Stimulated activated naive CD4-positive, alpha-beta T cell treated with Interleukin-2 at 50 U/mL for 16 hours (primary cell): ENCODE data around the gene ZNF106.

Source experiments
- DNase-seq: peaks from one replicate; lab custom pipeline; 2025; lab: John Stamatoyannopoulos, UW

The ZNF106 gene

DNA sequence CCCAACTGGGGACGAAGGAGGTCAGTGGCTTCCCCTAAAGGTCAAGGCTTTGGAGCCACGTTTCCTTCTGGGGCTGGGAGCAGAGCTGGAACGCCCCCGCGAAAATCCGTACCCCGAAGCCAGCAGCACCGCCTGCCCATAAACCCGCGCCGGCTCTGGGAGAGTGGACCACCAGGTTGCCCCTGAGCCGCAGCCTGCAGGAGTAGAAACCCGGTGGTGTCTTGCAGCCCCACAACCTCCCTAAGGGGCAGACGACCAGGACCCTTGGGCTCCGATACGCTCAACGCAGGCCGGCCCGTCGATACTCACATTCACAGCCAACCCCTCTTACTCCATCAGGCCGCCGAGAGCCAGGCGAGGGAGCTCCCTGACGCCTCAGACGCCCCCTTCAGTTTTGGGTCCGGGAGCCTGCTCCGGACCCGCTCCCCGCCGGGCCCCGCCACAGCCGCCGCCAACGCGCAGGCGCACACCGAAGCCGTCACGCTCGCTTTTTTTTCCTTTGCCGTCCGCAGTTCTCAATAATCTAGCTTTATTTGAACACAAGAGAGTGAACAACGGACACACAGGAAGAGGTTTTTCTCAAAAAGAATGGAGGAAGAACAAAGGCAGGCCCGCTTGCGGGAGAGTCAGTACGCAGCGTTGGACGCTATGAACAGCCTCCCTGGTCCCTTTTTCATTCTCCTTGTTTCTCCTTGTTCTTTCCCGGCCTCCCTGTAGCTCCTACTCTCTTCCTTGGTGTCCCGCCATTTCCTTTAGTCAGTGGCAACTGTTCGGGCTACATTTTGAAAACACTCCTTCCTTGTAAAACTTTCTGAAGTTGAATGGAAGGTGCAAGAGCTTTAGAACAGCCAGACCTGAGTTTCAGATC, at the start of gene ZNF106:
Gene ZNF106, minus strand, starts transcription at position 471 of the 868 bp plus-strand sequence. CDS start 18,852 bp downstream, outside the sequence.
- peak; percentile 81 for DNase-seq

DNA sequence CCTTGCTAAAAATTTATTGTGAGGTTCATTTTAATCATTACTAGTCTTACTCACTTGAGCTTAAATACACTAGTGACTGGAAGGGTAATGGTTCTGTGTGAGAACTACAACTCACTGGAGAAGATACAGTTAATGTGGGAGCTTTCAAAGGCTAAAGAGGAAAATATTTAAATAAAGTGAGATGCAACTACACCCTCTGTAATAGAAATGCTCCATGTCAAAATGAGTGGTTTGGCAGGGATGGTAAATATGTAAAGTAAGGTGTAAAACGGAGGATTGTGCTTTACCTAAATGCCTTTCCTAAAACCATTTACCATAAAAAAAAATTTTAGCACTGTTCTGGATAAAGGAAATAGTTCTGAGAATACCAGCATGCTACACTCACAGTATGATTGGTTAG, 42.3 kb upstream of the ZNF106 start:
- DNase-seq, result no peak

DNA sequence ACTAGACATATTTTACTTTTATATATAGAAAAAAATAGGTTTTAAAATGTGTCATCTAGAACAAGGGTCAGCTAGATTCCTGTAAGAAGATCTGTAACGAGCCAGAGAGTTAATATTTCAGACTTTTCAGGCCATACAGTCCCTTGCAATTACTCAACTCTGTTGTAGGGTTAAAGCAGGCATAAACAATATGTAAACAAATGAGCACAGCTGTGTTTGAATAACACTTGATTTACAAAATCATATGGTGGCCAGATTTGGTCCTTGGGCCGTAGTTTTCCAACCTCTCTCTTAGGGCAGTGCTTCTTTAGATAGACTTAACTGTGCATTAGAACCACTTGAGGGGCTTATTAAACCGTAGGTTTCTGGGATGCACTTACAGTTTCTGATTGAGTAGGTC, 38.0 kb upstream of the ZNF106 start:
- no peak for DNase-seq

DNA sequence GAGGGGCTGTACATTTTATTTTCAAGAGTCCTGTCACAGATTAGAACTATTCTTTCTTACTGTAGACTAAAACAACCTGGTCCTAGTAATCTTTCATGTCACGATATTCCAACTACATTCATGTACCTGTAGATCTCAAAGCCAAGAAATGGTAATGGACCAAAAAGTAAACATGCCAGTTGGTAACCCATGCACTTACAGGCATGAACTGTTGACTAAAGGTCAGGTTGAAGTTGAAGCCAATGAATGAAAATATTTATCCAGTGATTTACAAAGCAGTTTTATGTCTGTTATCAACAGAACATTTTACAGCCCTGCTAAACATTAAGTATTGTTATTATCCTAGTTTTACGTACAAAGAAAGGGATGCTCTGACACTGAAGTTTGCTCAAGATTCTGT, 32.4 kb upstream of the ZNF106 start:
- DNase-seq, result no peak

- no peak for DNase-seq
Measured at GRCh38 chr15:42511007-42511391, 20.1 kb upstream of the ZNF106 start.

DNA sequence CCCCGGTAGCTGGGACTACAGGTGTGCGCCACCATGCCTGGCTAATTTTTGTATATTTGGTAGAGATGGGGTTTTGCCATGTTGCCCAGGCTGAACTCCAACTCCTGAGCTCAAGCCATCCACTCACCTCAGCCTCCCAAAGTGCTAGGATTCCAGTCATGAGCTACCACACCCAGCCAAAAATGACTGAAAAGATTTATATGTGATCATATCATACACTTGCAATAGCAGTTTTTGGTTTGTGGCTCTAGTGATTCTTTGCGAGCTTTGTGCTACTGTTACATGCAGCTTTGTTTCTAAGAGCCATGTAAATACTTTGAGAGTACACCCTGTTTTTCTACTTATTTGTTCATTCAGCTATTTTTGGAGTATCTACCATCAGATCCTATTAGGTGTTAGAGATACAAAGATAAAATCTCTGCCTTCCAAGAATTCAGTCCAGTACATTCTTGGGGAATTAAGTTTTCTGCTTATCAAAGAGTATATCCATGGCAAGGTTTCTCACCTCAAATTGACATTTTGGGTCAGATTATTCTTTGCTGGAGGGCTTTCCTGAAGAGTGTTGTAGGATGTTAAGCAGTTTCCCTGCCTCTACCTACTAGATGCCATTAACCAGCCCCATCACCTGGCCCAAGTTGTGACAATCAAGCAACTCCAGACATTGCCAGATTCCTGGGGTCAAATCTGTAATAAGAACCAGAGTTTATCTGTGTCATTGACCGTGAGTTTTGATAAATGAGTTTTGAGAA, 19.5 kb upstream of the ZNF106 start:
- DNase-seq, result no peak

DNA sequence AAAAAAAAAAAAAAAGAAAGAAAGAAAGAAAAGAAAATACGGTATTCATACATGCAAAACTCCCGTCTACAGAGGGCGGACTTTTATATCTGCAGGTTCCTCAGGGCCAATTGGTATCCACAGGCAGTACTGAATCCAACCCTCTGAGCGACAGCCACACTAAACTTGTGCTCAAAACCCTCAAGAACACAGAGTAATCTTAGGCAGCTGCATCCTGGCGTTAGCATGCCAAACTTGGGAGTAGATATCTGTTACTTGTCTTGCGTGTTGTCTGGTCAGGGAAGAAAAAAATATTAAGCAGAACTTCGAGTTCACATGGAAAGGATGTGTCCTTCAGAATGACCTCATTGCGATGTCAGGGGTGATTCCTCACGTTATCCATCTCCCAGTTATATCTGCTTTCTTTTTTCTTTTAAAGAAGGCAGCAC, 17.3 kb upstream of the ZNF106 start:
- no peak for DNase-seq

- DNase-seq, result no peak
Measured at GRCh38 chr15:42507514-42507913, 16.6 kb upstream of the ZNF106 start.

- DNase-seq, result no peak
Measured at GRCh38 chr15:42504631-42505030, 13.7 kb upstream of the ZNF106 start.

DNA sequence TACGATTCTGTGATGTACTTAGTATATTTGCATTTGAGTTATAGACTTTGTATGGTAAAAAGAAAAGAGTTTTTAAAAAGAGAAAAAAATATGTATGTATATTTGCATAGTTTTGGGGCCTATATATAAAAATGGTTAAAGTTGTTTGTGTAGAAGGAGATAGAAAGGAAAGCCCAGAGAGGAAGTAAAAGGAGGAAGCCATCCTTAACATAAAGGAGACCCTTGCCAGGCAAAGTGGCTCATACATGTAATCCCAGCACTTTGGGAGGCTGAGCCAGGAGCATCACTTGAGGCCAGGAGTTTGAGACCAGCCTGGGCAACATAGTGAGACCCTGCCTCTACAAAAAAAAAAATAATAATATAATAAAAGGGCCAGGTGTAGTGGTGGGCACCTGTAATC, 12.9 kb upstream of the ZNF106 start:
- no peak for DNase-seq

DNA sequence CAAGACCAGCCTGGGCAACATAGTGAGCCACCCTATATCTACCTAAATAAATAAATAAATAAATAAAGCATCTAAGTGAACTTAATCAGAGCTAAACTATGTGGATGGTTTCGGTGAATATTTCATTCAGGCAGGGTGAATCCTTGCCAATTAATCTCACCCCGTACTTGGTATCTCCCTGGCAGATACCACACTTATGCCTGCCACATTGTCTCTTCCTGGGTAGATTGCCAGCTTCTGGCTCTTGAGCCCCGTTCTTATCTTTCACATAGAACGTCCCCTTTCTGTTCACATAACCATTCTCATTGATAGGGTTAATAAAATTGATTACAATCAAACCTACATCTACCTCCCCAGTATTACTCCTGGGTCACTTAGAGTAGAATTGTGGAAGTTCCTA, 11.5 kb upstream of the ZNF106 start:
- no peak for DNase-seq

- no peak for DNase-seq
Measured at GRCh38 chr15:42499858-42500609, 9.1 kb upstream of the ZNF106 start.

GRCh38 chr15:42498212-42499068, 7.5 kb upstream of the ZNF106 start:
- no peak for DNase-seq

GRCh38 chr15:42495361-42496212, 4.6 kb upstream of the ZNF106 start, which contains the start of gene SNAP23:
SNAP23 (plus strand) TSS chr15:42495634; CDS start chr15:42511847, 16,213 bp downstream.
- peak; percentile 81 for DNase-seq

GRCh38 chr15:42494998-42495360, 4.0 kb upstream of the ZNF106 start:
- peak; percentile 9 for DNase-seq

DNA sequence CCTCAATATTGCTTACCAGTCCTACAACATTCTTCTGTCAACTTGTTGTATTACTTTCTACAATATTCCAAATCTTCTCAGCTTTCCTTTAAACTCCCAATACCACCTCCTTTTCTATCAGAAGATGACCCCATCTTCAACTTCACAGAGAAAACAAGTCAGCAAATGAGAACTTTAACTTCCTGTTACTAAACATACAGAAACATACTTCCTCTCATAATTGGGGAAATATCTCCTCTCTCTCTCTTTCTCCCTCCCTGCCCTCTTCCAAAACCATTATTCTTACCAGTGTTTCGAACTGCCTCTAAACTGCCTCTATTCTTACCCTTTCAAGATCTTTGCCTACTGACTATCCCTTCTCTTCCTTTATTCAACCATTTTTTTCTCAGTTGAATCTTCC, 2.7 kb upstream of the ZNF106 start:
- DNase-seq, result no peak

DNA sequence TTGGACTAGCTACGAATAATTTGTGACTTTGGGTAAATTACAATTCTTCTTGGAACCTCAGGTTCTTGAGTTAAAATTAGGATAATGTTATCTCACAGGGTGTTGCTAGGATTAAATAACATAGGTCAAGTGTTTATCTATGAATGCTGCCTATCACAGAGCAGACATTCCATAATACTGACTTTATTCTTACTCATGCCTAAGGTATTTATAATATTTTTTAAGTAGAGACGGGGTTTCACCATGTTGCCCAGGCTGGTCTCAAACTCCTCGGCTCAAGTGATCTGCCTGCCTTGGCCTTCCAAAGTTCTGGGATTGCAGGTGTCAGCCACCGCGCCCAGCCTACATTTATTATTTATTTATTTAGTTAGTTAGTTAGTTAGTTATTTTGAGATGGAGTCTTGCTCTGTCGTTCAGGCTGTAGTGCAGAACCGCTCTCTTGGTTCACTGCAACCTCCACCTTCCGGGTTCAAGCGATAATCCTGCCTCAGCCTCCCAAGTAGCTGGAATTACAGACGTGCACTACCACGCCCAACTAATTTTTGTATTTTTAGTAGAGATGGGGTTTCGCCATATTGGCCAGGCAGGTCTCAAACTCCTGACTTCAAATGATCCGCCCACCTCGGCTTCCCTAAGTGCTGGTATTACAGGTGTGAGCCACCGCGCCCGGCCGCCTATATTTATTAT, 741 bp upstream of the ZNF106 start:
- no peak for DNase-seq

GRCh38 chr15:42490291-42490670, 660 bp downstream of the ZNF106 start:
- no peak for DNase-seq

GRCh38 chr15:42483677-42484076, 7.3 kb downstream of the ZNF106 start:
- no peak for DNase-seq

DNA sequence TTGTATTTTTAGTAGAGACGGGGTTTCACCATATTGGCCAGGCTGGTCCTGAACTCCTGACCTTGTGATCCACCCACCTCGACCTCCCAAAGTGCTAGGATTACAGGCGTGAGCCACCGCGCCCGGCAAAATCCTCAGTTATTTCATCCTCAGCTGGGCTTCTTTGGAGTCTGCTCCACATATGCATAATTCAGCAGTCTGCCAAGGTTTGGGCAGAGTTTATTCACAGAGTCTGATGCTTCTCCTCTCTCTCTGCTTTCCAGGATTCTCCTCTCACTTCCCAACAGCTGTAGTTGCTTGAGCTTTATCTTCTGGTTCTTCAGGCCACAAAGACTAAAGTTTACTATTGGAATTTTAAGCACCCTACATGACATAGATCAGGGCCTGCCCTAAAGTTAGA, 8.2 kb downstream of the ZNF106 start:
- DNase-seq, result no peak
